SK-N-SH treated with all-trans-retinoic acid at 6 μM for 48 hours (cell line): Measurements from ENCODE around the gene PRDX4.
"Not testable (repeated sequence)": the region's sequence is repeated elsewhere in the genome, so short reads cannot be mapped to it uniquely, and the experiment has no call there.

ENCODE experiments used
- ARNTL ChIP-seq: fragments of 450-650 bp; formaldehyde crosslinking; IDR thresholded peaks from 2 replicates; pipeline ENCODE4 v1.5.0; 2020; ENCODE audit warnings: low read depth, mild to moderate bottlenecking, moderate library complexity, borderline replicate concordance
- CSDC2 ChIP-seq: fragments of 250-450 bp; sonication (Bioruptor Pico); IDR thresholded peaks from 2 replicates; pipeline ENCODE4 v1.5.0; 2020; ENCODE audit warnings: mild to moderate bottlenecking, moderate library complexity
- ESRRG ChIP-seq: fragments of 250-450 bp; sonication (Bioruptor Pico); IDR thresholded peaks from 2 replicates; pipeline ENCODE4 v1.6.1; 2021; ENCODE audit warnings: mild to moderate bottlenecking
- GLIS3 ChIP-seq: fragments of 250-450 bp; sonication (Bioruptor Pico); IDR thresholded peaks from 2 replicates; pipeline ENCODE4 v1.5.0; 2020; ENCODE audit warnings: mild to moderate bottlenecking, moderate library complexity
- PATZ1 ChIP-seq: fragments of 250-450 bp; sonication (Bioruptor Pico); IDR thresholded peaks from 2 replicates; pipeline ENCODE4 v1.8.0; 2020; ENCODE audit warnings: mild to moderate bottlenecking, moderate library complexity, borderline replicate concordance
- RARB ChIP-seq: fragments of 250-450 bp; sonication (Bioruptor Pico); IDR thresholded peaks from 2 replicates; pipeline ENCODE4 v1.8.0; 2021; ENCODE audit warnings: mild to moderate bottlenecking, moderate library complexity
- SNAI2 ChIP-seq: fragments of 250-450 bp; sonication (Bioruptor Pico); IDR thresholded peaks from 2 replicates; pipeline ENCODE4 v1.5.0; 2020; ENCODE audit warnings: mild to moderate bottlenecking, moderate library complexity
- TCF4 ChIP-seq: fragments of 250-450 bp; sonication (Bioruptor Pico); IDR thresholded peaks from 2 replicates; pipeline ENCODE4 v1.8.0; 2021; ENCODE audit warnings: mild to moderate bottlenecking, moderate library complexity, borderline replicate concordance
- TOX ChIP-seq: fragments of 250-450 bp; sonication (Bioruptor Pico); IDR thresholded peaks from 2 replicates; pipeline ENCODE4 v1.8.0; 2021; ENCODE audit warnings: mild to moderate bottlenecking, moderate library complexity, borderline replicate concordance
- ZFP3 ChIP-seq: fragments of 250-450 bp; sonication (Bioruptor Pico); IDR thresholded peaks from 2 replicates; pipeline ENCODE4 v1.5.0; 2020; ENCODE audit warnings: mild to moderate bottlenecking, moderate library complexity
- ZNF565 ChIP-seq: fragments of 450-650 bp; formaldehyde crosslinking; conservative IDR thresholded peaks from 2 replicates; pipeline ENCODE4 v1.5.0; 2020; ENCODE audit warnings: low read depth, mild to moderate bottlenecking, moderate library complexity
- TF ChIP-seq, protein P1 (sequence below): fragments of 250-450 bp; sonication (Bioruptor Pico); IDR thresholded peaks from 2 replicates; pipeline ENCODE4 v1.5.1; 2020; ENCODE audit warnings: low read depth, mild to moderate bottlenecking, moderate library complexity

- TF ChIP-seq ESRRG (CRISPR knock-in tag); RARB (CRISPR knock-in tag); GLIS3; TOX (CRISPR knock-in tag); TCF4 (CRISPR knock-in tag); ARNTL (CRISPR knock-in tag); SNAI2 (CRISPR knock-in tag); CSDC2 (CRISPR knock-in tag); ZFP3; PATZ1 (CRISPR knock-in tag); ZNF565: not testable (repeated sequence)
- TF ChIP-seq, protein P1, sequence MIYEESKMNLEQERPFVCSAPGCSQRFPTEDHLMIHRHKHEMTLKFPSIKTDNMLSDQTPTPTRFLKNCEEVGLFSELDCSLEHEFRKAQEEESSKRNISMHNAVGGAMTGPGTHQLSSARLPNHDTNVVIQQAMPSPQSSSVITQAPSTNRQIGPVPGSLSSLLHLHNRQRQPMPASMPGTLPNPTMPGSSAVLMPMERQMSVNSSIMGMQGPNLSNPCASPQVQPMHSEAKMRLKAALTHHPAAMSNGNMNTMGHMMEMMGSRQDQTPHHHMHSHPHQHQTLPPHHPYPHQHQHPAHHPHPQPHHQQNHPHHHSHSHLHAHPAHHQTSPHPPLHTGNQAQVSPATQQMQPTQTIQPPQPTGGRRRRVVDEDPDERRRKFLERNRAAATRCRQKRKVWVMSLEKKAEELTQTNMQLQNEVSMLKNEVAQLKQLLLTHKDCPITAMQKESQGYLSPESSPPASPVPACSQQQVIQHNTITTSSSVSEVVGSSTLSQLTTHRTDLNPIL (CRISPR knock-in tag), result not testable (repeated sequence)
Observed at GRCh38 chrX:23676486-23676885, 9.2 kb downstream of the PRDX4 start.
